DMS79 treated with DMSO at 0.1 percent for 48 hours (cell line): ENCODE data around the gene LRP1B.
"Not testable (repeated sequence)": the region's sequence is repeated elsewhere in the genome, so short reads cannot be mapped to it uniquely, and the experiment has no call there.

ENCODE experiments used
- DNase-seq: peaks from one replicate; lab custom pipeline; 2025; lab: John Stamatoyannopoulos, UW

Gene LRP1B

GRCh38 chr2:140440815-140441214 lies 1690.0 kb downstream of the LRP1B start:
- DNase-seq: no peak

DNA sequence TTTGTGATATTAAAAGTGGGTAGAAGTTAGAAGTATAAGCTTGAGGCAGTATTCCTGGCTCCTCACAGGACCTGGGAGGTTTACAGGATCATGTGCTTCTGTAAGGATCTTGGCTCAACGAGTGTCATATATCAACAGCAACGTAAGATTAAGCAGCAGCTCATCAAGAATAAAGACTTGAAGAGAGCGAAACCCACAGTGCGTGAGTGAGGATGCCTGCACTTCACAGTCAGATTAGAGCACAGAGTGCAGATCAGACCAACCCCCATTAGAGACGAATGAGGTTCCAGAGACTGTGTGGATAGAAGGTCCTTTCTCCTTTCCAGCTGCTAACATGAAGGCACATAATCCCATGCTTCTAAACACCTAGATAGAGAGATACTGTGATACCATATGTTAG lies 1693.9 kb downstream of the LRP1B start:
- no peak for DNase-seq

- DNase-seq: not testable (repeated sequence)
These were observed 1703.8 kb downstream of the LRP1B start for GRCh38 chr2:140427033-140427432.

- DNase-seq: no peak
These were observed 1706.3 kb downstream of the LRP1B start for GRCh38 chr2:140424471-140424870.

DNA sequence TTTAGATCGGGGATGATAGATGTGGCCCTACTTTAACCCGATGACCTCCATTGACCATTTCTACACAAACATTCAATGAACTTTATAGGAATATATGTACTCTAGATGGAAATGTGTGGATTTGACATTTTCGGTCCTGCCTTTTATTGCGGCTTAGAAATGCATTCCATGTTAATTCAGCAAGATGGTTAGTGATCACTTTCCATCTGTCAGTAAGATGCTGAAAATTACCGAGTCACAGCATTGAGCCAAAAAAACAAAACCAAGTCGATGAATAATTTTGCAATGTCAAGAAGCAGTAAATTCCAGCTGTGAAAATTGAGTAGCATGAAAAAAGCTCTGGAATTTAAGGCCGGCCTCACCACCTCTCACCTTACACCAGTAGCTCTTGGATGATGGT lies 1708.1 kb downstream of the LRP1B start:
- no peak for DNase-seq

DNA sequence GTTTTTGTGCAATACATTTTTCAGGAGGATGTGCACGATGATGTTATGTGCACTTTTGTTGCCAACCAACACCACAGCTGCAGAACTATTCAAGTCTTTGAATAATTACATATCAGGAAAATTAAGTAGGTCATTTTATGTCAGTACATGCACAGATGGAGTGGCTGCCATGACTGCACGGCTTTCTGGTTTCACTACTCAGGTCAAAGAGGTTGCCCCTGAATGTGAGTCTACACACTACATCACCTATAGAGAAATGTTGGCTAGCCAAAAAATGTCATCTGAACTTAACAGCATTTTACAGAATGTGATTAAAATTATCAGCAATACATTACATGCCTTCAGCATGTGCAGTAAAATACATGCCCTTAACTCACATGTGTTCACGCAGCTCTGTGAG lies 1713.3 kb downstream of the LRP1B start:
- DNase-seq: no peak

DNA sequence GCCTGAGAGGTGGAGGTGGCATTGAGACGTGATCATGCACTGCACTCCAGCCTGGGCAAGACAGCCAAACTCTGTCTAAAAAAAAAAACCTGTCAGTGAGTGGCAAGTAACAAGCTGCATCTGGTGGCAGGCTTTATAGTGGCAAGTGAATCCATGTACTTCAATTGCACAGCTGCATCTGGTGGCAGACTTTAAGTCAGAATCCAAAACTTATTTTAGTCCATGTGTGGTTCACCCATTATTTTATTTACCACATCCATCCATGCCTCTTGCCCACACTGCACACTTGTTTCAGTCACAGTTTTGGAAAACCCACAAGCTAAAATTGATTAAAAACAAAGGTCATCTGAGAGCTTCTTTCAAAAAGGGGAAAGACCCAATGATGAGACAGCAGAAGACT lies 1714.2 kb downstream of the LRP1B start:
- DNase-seq: no peak

GRCh38 chr2:140415035-140415434 lies 1715.8 kb downstream of the LRP1B start:
- DNase-seq: not testable (repeated sequence)

GRCh38 chr2:140410695-140411094 lies 1720.1 kb downstream of the LRP1B start:
- no peak for DNase-seq

- no peak for DNase-seq
These were observed 1729.8 kb downstream of the LRP1B start for GRCh38 chr2:140401056-140401455.

DNA sequence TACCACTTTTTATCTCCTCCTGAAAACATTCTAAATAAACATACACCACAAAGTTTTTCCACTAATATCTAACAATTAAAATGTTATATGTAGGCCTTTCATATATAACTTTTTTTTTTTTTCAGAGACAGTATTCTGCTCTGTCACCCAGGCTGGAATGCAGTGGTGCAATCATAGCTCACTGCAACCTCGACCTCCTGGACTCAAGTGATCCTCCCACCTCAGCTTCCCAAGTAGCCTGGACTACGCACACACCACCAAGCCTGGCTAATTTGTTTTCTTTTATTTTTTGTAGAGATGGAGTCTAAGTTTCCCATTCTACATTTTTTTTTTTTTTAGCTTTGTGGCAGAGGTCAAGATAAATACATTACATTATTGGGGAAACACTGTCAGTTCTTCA lies 1738.0 kb downstream of the LRP1B start:
- no peak for DNase-seq

- no peak for DNase-seq
These were observed 1745.9 kb downstream of the LRP1B start for GRCh38 chr2:140384946-140385345.

GRCh38 chr2:140383781-140384180 lies 1747.0 kb downstream of the LRP1B start:
- no peak for DNase-seq

GRCh38 chr2:140376686-140377085 lies 1754.1 kb downstream of the LRP1B start:
- no peak for DNase-seq

- DNase-seq: no peak
These were observed 1767.7 kb downstream of the LRP1B start for GRCh38 chr2:140363131-140363530.

DNA sequence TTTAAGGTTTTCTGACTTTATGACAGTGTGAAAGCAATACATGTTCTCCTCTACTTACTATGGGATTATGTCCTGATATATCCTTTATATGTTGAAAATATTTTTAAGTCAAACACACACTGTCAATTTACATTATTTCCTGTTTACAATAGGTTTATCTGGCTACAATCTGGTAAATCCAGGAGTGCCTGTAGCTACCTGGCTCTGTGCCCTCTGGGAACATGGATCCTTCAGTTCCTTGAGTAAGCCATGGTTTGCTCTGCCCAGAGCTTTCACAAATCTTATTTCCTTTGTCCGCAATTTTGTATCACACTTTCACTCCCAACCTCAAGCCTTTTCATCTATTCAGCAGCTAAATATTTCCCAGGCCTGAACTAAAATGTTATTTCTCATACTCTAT lies 1768.5 kb downstream of the LRP1B start:
- DNase-seq: no peak

- DNase-seq: no peak
These were observed 1771.6 kb downstream of the LRP1B start for GRCh38 chr2:140359056-140359771.

DNA sequence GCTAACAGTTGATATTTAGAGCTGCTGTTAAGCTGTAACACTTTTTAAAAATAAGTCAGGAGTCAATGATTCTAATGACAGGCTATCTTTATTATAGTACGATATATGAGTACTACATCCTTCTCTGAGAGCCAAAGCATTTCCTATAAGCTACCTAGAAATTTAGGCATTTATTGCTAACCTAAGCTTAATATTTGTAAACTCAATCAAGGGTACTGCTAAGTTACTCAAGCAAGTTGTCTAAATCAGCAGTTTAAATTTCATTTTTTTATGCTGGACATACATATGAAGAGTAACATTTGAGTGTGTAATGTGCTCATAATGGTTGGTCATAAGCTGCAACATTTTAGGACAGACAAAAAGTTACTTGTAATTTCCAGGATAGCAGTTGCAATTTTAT lies 1774.1 kb downstream of the LRP1B start:
- no peak for DNase-seq

DNA sequence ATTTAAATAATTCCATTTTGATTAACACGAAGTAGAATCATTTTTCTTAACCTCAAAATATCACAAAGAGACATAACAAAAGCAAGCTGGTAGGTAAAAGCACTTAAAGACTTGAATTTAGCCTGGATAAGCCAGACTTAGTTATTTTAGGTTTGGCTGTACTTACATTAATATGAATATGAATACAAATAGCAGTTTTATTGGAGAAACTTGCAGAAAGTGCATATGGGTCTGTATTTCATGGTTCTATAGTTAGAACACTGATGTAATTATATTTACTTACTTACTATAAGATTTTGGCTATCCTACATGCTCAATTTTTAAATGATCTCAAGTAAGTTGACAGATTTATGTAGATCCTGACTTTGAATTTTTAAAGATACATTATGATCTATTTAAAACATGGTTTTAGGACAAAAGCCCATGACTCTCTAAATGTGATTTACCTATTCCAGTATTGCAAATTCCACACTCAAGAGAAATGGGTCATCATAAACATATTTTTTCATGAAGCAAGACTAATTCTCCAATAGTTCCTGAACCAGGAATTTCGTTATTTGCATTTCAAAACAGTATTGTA lies 1775.2 kb downstream of the LRP1B start:
- no peak for DNase-seq

DNA sequence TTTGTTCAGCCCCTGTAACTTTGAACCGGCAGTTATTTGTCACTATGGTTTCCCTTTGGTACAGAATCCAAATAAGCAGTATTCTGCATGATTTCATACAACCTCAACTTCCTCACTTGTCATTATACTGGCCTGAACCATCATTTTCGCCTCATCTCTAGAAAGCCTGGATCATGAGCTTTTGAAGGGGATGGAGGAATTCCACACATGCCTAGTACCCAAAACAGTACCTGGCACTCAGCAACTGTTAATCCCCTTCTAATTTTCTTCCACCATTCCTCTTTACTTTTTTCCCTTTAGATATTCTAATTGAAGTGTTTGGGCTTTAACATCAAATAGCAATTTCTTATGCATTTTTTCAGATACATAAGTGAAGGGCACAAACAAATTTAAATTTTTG lies 1776.3 kb downstream of the LRP1B start:
- DNase-seq: no peak

DNA sequence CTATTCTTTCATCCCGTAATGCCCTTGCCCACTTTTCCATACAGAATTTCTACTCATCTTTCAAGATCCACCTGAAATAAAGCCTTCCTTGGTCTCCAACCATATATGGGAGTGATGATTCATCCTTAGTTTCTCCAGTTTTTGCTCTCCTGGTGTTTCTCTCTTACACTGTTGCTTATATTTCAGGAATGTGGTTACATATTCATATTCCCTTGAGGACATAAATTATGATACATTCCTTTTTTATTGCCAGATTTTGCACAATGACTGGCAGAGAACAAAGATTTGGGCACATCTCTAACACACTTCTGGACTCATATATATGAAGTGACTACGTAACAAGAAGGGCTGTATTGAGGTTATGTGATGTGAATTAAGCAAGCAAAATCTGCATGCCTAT lies 1777.3 kb downstream of the LRP1B start:
- DNase-seq: no peak

GRCh38 chr2:140351692-140352091 lies 1779.1 kb downstream of the LRP1B start:
- DNase-seq: no peak

DNA sequence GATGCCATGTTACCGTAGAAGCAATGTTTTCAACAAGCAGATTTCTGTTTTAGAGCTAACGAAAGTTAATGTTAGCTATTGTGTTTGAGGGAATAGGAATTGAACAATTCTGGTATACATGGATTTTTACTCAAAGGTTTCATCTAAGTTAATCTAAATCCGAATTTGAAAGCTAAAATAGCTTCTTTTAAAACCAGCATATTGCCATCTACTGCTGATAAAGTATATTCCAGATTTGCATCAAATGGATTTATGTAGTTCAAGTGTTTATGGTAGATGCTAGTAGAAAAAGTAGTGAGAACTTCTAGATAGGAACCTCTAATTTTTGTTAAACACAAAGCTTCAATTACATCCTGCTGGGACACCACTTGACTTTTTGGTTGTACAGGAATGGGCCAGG lies 1781.1 kb downstream of the LRP1B start:
- DNase-seq: no peak

DNA sequence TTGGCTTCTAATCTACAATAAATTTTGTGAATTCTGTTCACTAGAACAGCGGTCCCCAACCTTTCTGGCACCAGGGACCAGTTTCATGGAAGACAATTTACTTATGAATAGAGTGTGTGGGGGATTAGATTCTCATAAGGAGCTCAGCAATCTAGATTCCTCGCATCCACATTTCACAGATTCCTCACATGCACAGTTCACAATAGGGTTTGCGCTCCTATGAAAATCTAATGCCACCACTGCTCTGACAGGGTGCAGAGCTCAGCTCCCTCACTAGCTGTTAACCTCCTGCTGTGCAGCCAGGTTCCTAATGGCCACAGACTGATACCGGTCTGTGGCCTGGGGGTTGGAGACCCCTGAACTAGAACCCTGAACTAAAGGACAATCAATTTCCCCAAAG lies 1782.0 kb downstream of the LRP1B start:
- no peak for DNase-seq
